Astrocyte of the spinal cord (primary cell): ENCODE measurements around the gene SKIDA1.

Source experiments
- DNase-seq: peaks from one replicate; pipeline ENCODE4 v3.0.0; 2011; ENCODE audit warnings: low read depth, low spot score
- H3K4me3 ChIP-seq: 2 replicates; pipeline ENCODE4 v1.5.1; 2011; ENCODE audit warnings: low read depth, mild to moderate bottlenecking, low read length, moderate library complexity
- CTCF ChIP-seq: IDR thresholded peaks from 2 replicates; pipeline ENCODE4 v1.5.1; 2012; ENCODE audit warnings: low read depth, mild to moderate bottlenecking, low read length, inconsistent platforms
- in situ Hi-C: cut with HindIII; loops from 2 replicates; pipeline ENCODE4 v1.10.0; 2017; ENCODE audit warnings: low sequenced_read_pairs

The SKIDA1 gene

GRCh38 chr10:21487416-21488180 lies 37.9 kb downstream of the SKIDA1 start:
- in situ Hi-C loops: no loop called here
- no peak for DNase-seq
- TF ChIP-seq CTCF: no peak
- no peak overlapping the region for H3K4me3 ChIP-seq

DNA sequence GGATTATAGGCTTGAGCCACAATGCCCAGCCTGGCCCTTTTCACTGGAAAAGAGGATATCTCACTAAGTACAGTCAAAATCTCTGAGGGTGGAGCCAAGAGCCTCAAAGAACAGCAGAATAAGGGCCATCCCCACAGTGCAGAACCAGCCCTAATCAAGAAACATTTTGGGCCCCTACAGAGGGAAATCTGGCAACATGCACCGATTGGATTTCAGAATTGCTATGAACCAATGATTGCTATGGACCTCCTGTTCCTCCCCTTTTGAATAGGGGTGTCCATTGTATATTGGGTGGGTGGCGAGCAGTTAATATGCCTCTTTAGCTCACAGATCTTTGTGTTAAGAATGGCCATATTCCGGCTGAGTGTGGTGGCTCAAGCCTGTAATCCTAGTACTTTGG lies 42.7 kb downstream of the SKIDA1 start:
- no peak overlapping the region for H3K4me3 ChIP-seq
- no peak for TF ChIP-seq CTCF
- in situ Hi-C loops: no loop called here

GRCh38 chr10:21481407-21481806 lies 44.1 kb downstream of the SKIDA1 start:
- no peak for TF ChIP-seq CTCF
- no peak for DNase-seq
- no peak overlapping the region for H3K4me3 ChIP-seq
- in situ Hi-C loops: no loop called here

More for the DNA sequence above, 42.7 kb downstream of the SKIDA1 start:
- no peak for DNase-seq

DNA sequence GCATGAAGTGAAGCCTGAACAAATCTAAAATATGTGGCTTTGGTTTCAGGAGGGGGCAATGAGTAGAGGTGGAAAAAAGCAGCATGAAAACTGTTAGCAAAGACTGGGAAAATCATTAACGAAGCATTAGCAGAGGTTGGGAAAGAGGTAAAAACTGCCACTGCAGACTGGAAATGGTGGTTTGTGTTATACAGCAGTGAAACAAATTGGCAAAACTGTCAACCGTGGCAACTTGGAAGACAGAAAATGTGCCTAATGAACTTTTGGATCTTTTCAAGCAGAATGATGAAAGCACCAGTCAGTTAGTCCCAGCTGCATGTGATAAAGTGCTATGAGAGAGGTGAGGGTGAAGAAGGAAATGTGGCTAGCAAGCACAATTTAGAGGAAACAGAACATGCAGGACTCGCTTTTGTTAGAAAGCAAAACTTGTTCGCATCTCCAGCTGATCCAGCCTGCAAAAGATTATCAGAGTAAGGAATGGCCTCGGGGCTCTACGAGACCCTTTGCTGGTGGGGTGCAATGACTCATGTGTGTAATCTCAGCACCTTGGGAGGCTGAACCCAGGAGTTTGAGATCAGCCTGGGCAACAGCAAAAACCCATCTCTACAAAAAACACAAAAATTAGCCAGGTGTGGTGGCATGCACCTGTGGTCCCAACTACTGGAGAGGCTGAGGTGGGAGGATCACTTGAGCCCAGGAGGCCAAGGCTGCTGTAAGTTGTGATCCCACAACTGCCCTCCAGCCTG lies 45.7 kb downstream of the SKIDA1 start:
- no peak for DNase-seq
- no peak for TF ChIP-seq CTCF
- no peak overlapping the region for H3K4me3 ChIP-seq
- in situ Hi-C loops: no loop called here

- in situ Hi-C loops: no loop called here
- TF ChIP-seq CTCF: no peak
- no peak overlapping the region for H3K4me3 ChIP-seq
- no peak for DNase-seq
Observed at GRCh38 chr10:21475393-21475792, 50.1 kb downstream of the SKIDA1 start.

DNA sequence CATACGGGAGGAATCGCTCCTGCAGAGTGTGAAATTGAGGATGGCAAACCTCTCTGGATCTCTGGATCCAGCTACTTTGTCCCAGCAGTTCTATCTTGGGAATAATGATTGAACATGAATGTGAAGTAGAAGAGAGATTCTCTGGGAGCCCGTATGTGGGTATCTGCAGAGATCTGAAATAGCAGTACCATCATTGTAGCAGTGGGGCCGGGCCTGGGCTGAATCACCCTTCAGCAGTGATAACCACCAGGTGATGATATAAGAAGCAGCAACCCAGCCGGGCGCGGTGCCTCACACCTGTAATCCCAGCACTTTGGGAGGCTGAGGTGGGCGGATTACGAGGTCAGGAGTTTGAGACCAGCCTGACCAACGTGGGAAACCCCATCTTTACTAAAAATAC lies 51.9 kb downstream of the SKIDA1 start:
- no peak overlapping the region for H3K4me3 ChIP-seq
- TF ChIP-seq CTCF: no peak
- DNase-seq: no peak
- in situ Hi-C loops: no loop called here
